GM11168 (cell line): ENCODE data around the gene EPG5.

Experiments
- in situ Hi-C: fragments of 300-500 bp; cut with MboI; formaldehyde crosslinking; loops from one replicate; pipeline ENCODE4 v1.12.0; 2022; ENCODE audit warnings: low sequenced_read_pairs; ENCODE audit not compliant: unreplicated experiment

Gene EPG5

GRCh38 chr18:45930963-45931362, 36.2 kb downstream of the EPG5 start:
- in situ Hi-C loops: no loop called here

- in situ Hi-C loops: no loop called here
These were observed 40.4 kb downstream of the EPG5 start for GRCh38 chr18:45926691-45927090.

- in situ Hi-C loops: no loop called here
These were observed 41.0 kb downstream of the EPG5 start for GRCh38 chr18:45926085-45926484.

GRCh38 chr18:45923138-45923537, 44.0 kb downstream of the EPG5 start:
- in situ Hi-C loops: no loop called here

GRCh38 chr18:45920367-45920766, 46.8 kb downstream of the EPG5 start:
- in situ Hi-C loops: no loop called here

GRCh38 chr18:45916302-45916701, 50.8 kb downstream of the EPG5 start:
- in situ Hi-C loops: loop anchor here (10.0 kb wide), 1 partner anchor 158 kb away; the partner anchor contains the start of gene PSTPIP2

- in situ Hi-C loops: loop anchor here (10.0 kb wide), 1 partner anchor 162 kb away; the partner anchor contains the start of gene PSTPIP2
These were observed 53.9 kb downstream of the EPG5 start for GRCh38 chr18:45913276-45913675.

- in situ Hi-C loops: loop anchor here (10.0 kb wide), 1 partner anchor 164 kb away; the partner anchor contains the start of gene PSTPIP2
These were observed 56.6 kb downstream of the EPG5 start for GRCh38 chr18:45910405-45911023.

GRCh38 chr18:45901654-45902210, 65.4 kb downstream of the EPG5 start:
- in situ Hi-C loops: loop anchor here (10.0 kb wide), 1 partner anchor 237 kb away; no protein-coding TSS in a partner anchor

GRCh38 chr18:45900623-45901022, 66.5 kb downstream of the EPG5 start:
- in situ Hi-C loops: loop anchor here (10.0 kb wide), 1 partner anchor 236 kb away; no protein-coding TSS in a partner anchor

GRCh38 chr18:45896991-45897390, 70.1 kb downstream of the EPG5 start:
- in situ Hi-C loops: no loop called here

- in situ Hi-C loops: no loop called here
These were observed 70.7 kb downstream of the EPG5 start for GRCh38 chr18:45896452-45896851.

- in situ Hi-C loops: no loop called here
These were observed 71.8 kb downstream of the EPG5 start for GRCh38 chr18:45895339-45895738.

- in situ Hi-C loops: no loop called here
These were observed 72.3 kb downstream of the EPG5 start for GRCh38 chr18:45894818-45895217.

- in situ Hi-C loops: no loop called here
These were observed 75.3 kb downstream of the EPG5 start for GRCh38 chr18:45891806-45892205.

- in situ Hi-C loops: no loop called here
These were observed 76.5 kb downstream of the EPG5 start for GRCh38 chr18:45890606-45891005.

GRCh38 chr18:45889419-45890064, 77.6 kb downstream of the EPG5 start:
- in situ Hi-C loops: no loop called here

- in situ Hi-C loops: no loop called here
These were observed 79.5 kb downstream of the EPG5 start for GRCh38 chr18:45887585-45887984.

- in situ Hi-C loops: no loop called here
These were observed 86.1 kb downstream of the EPG5 start for GRCh38 chr18:45880876-45881558.

GRCh38 chr18:45879681-45880655, 87.2 kb downstream of the EPG5 start:
- in situ Hi-C loops: loop anchor here (10.0 kb wide), 1 partner anchor 205 kb away; no protein-coding TSS in a partner anchor
